ENCODE measurements around the gene TJP1. TPM values are rescaled to one million over a fixed set of nuclear protein-coding genes. Genes with fewer than 3 reads are reported as not detected.

TJP1 gene
- total and polyA plus RNA-seq, 2 of the 8 experiments (the other 6 are each of a cell fraction or from before 2014, with no cell fraction given), result 46.3 to 138 TPM

GRCh38 chr15:29699791-29700190 lies 122.5 kb downstream of the TJP1 start:
- Histone ChIP-seq H3K4me3 (ENCODE audit: extremely low read depth in 1 of 4, insufficient read depth in 2 of 4, low read depth in 3 of 4, low read length in 4 of 4) (no peak overlapping the region), H3K36me3 (ENCODE audit: control insufficient read depth in 2 of 4, insufficient read depth in 4 of 4, low read length in 3 of 4) (peaks cover 7 to 43% (median 25%) of the 10 kb centered on the region in 4 experiments; a peak in 7 of 8 replicates), H2BK15ac (ENCODE audit: low read length) (no peak overlapping the region), H3K27ac (ENCODE audit: low read depth, low read length) (no peak overlapping the region), H2BK12ac (ENCODE audit: low read depth, low read length) (no peak overlapping the region), H2BK120ac (replicated peaks; ENCODE audit: low read depth, low read length) (no peak overlapping the region), H4K20me1 (replicated peaks in 1 of 2; ENCODE audit: control insufficient read depth in 1 of 2, insufficient read depth in 2 of 2, low read length in 2 of 2) (peaks cover 3% of the 10 kb centered on the region in 2 experiments), H3K79me1 (ENCODE audit: low read depth, low read length) (no peaks in the 10 kb centered on the region), H3K18ac (ENCODE audit: extremely low read depth, low read length) (no peak overlapping the region), H3K79me2 (ENCODE audit: control insufficient read depth in 1 of 2, insufficient read depth in 2 of 2, low read length in 2 of 2) (no peaks in the 10 kb centered on the region), H3K4me2 (ENCODE audit: insufficient read depth in 1 of 2, low read depth in 2 of 2, low read length in 2 of 2) (no peak overlapping the region), H3K4ac (replicated peaks; ENCODE audit: insufficient read length, low read depth, low read length) (no peak overlapping the region), H4K8ac (ENCODE audit: extremely low read depth, insufficient read depth, low read length) (no peak overlapping the region), H4K5ac (ENCODE audit: insufficient read length, low read depth, low read length) (no peak overlapping the region), H3K9me3 (ENCODE audit: insufficient read depth in 2 of 2, low read depth in 1 of 2, low read length in 1 of 2) (no peaks in the 10 kb centered on the region), H3K56ac (replicated peaks; ENCODE audit: insufficient read length, low read depth, low read length) (no peak overlapping the region), H2BK20ac (ENCODE audit: low read length) (no peak overlapping the region), H3K9ac (replicated peaks in 1 of 4; ENCODE audit: extremely low read depth in 1 of 4, low read depth in 3 of 4, low read length in 3 of 4) (no peak overlapping the region), H3K23ac (ENCODE audit: insufficient read length) (no peak overlapping the region), H3K4me1 (replicated peaks in 1 of 4; ENCODE audit: control insufficient read depth in 3 of 4, insufficient read depth in 4 of 4, low read length in 3 of 4) (no peaks in the 10 kb centered on the region), H2BK5ac (ENCODE audit: low read depth, low read length) (no peak overlapping the region), H3K23me2 (ENCODE audit: low read depth, low read length) (no peaks in the 10 kb centered on the region), H3K14ac (ENCODE audit: insufficient read length) (no peak overlapping the region), H4K91ac (replicated peaks; ENCODE audit: insufficient read length, low read length) (no peak overlapping the region), H2AFZ (ENCODE audit: low read length) (no peak overlapping the region), H3K27me3 (replicated peaks in 1 of 4; ENCODE audit: control insufficient read depth in 3 of 4, extremely low read depth in 1 of 4, insufficient read depth in 3 of 4, low read length in 3 of 4) (no peaks in the 10 kb centered on the region), H2AK5ac (ENCODE audit: low read depth, low read length) (no peak overlapping the region)
- DNase-seq (ENCODE audit: low read depth in 1 of 2, low spot score in 2 of 2) (no peak), FAIRE-seq (no peak)
- 97% methylated on average over 8 of the region's 8 CpGs; no CpG with 5 or more reads in 1 of the 2 experiments for WGBS, 2 experiments (ENCODE audit: extremely low coverage in 1 of 2, insufficient coverage in 1 of 2, insufficient read length in 1 of 2, insufficient replicate concordance in 2 of 2, low coverage in 1 of 2, low lambda C conversion rate in 2 of 2, missing lambda C conversion rate in 1 of 2)
- ChIA-PET POLR2A (ENCODE audit: partially characterized antibody) (no interaction called here), CTCF (ENCODE audit: partially characterized antibody) (interaction anchor here (1.6 kb wide), 1 partner anchor 10 kb away, joined by 4 read pairs; no protein-coding TSS in a partner anchor)
- no peak for TF ChIP-seq SIX5 (IDR thresholded peaks at IDR 0.05; ENCODE audit: low read depth, low read length)
- TF ChIP-seq CREB1 (IDR thresholded peaks at IDR 0.05), result no peak
- no peak for TF ChIP-seq SAP30 (IDR thresholded peaks at IDR 0.05; ENCODE audit: insufficient read depth, insufficient replicate concordance, low read length)
